Activated CD4-positive, alpha-beta T cell treated with anti-CD3 and anti-CD28 coated beads, Interleukin-2, amount 50 U/mL, for 16 hours (primary cell): ENCODE measurements around the gene ALG9.
"Not testable (repeated sequence)": the region's sequence is repeated elsewhere in the genome, so short reads cannot be mapped to it uniquely, and the experiment has no call there.

Experiments used
- DNase-seq: peaks from one replicate; pipeline ENCODE4 v3.0.0-alpha.2; 2020

ALG9 gene

GRCh38 chr11:111792955-111793500, 78.4 kb downstream of the ALG9 start:
- no peak for DNase-seq

GRCh38 chr11:111792314-111792713, 79.1 kb downstream of the ALG9 start:
- DNase-seq: no peak

- DNase-seq: no peak
Observed at GRCh38 chr11:111788464-111788863, 82.9 kb downstream of the ALG9 start.

GRCh38 chr11:111788051-111788450, 83.3 kb downstream of the ALG9 start:
- no peak for DNase-seq

- DNase-seq: no peak
Observed at GRCh38 chr11:111785886-111786412, 85.4 kb downstream of the ALG9 start.

GRCh38 chr11:111785076-111785475, 86.3 kb downstream of the ALG9 start:
- DNase-seq: no peak

- DNase-seq: not testable (repeated sequence)
Observed at GRCh38 chr11:111784311-111784710, 87.1 kb downstream of the ALG9 start.

- no peak for DNase-seq
Observed at GRCh38 chr11:111782109-111782741, 89.2 kb downstream of the ALG9 start.

- DNase-seq: no peak
Observed at GRCh38 chr11:111779118-111779517, 92.3 kb downstream of the ALG9 start.

GRCh38 chr11:111778047-111778558, 93.3 kb downstream of the ALG9 start:
- DNase-seq: no peak

GRCh38 chr11:111777094-111778046, 94.0 kb downstream of the ALG9 start:
- peak; percentile 56 for DNase-seq

- DNase-seq: no peak
Observed at GRCh38 chr11:111776398-111777093, 94.8 kb downstream of the ALG9 start.

GRCh38 chr11:111774955-111775710, 96.2 kb downstream of the ALG9 start:
- no peak for DNase-seq

GRCh38 chr11:111772535-111772934, 98.8 kb downstream of the ALG9 start:
- DNase-seq: no peak

- not testable (repeated sequence) for DNase-seq
Observed at GRCh38 chr11:111771205-111771604, 100.2 kb downstream of the ALG9 start.

- DNase-seq: no peak
Observed at GRCh38 chr11:111770581-111771134, 100.7 kb downstream of the ALG9 start.

- DNase-seq: no peak
Observed at GRCh38 chr11:111766834-111767142, 104.6 kb downstream of the ALG9 start.

- peak; percentile 75 for DNase-seq
Observed at GRCh38 chr11:111765984-111766833, 105.2 kb downstream of the ALG9 start, which contains the start of gene PPP2R1B. TSS of gene PPP2R1B (minus strand) at chr11:111766389. CDS start at chr11:111766361, 28 bp downstream.

- no peak for DNase-seq
Observed at GRCh38 chr11:111765320-111765983, 105.9 kb downstream of the ALG9 start.

- no peak for DNase-seq
Observed at GRCh38 chr11:111764621-111765020, 106.8 kb downstream of the ALG9 start.
